HCT116 (cell line): ENCODE data around the gene TTC39C. TPM values are rescaled to one million over a fixed set of nuclear protein-coding genes. Genes with fewer than 3 reads are reported as not detected.

ENCODE experiments used
- ATAC-seq: fragments of 200-7000 bp; cut with Tn5 transposase; 2 replicates; pipeline ENCODE4 v1.9.1; 2020; ENCODE audit warnings: mild to moderate bottlenecking, moderate library complexity
- BruUV-seq: library from RNA; stranded (reverse); fragments of 400-500 nt; replicated peaks from 2 replicates; lab custom pipeline; 2021; lab: Mats Ljungman, UMichigan
- CTCF ChIA-PET: fragments of 300-600 bp; sonication (Branson Sonifier 250); formaldehyde crosslinking; loops from one replicate; lab custom pipeline; 2021; ENCODE audit warnings: antibody characterized with exemption; lab: Charles Lee
- POLR2A ChIA-PET: fragments of 300-600, 350-600 bp; sonication (Branson Sonifier 250); formaldehyde crosslinking; loops from one replicate; lab custom pipeline; 2021; ENCODE audit warnings: antibody characterized with exemption; lab: Charles Lee
- RAD21 ChIA-PET, 2 experiments: fragments of 300-600 bp; sonication (Branson Sonifier 250); formaldehyde crosslinking; loops; one replicate each; lab custom pipeline; 2023; ENCODE audit warnings: low total read pairs in 2 of 2; ENCODE audit not compliant: uncharacterized antibody in 2 of 2, unreplicated experiment in 2 of 2, low non-redundant PET in 1 of 2; lab: Charles Lee
- DNase-seq: peaks from one replicate; pipeline ENCODE4 v3.0.0-alpha.2; 2010; ENCODE audit warnings: low read depth, low spot score
- H2AFZ ChIP-seq: fragments of 200-600 bp; shearing (Covaris generic), sonication (generic); 2 replicates; pipeline ENCODE4 v1.6.1; 2017; ENCODE audit warnings: low read depth, mixed run types, mixed read lengths, antibody characterized with exemption, low read length; ENCODE audit not compliant: poor library complexity, severe bottlenecking
- H3K27ac ChIP-seq: 2 replicates; pipeline ENCODE4 v1.5.1; 2012; ENCODE audit warnings: low read depth, low read length
- H3K27me3 ChIP-seq: fragments of 200-600 bp; sonication (generic); 2 replicates; pipeline ENCODE4 v1.6.1; 2016; ENCODE audit warnings: mixed run types, low read length, mixed read lengths; ENCODE audit not compliant: insufficient read depth
- H3K36me3 ChIP-seq, 2 experiments: fragments of 200-500 bp in 1 of 2; fragments of 200-600 bp in 1 of 2; sonication (Bioruptor generic) in 1 of 2; sonication (generic) in 1 of 2; 2 replicates each; pipeline versions ENCODE4 v1.5.1 to v1.6.1; 2014 to 2016; ENCODE audit warnings: low read length in 2 of 2, inconsistent platforms in 1 of 2, mixed read lengths in 1 of 2, mixed run types in 1 of 2; ENCODE audit not compliant: insufficient read depth in 2 of 2, control insufficient read depth in 1 of 2
- H3K4me1 ChIP-seq, 2 experiments: fragments of 200-600 bp in 1 of 2; sonication (generic) in 1 of 2; 2 replicates each; pipeline versions ENCODE4 v1.5.1 to v1.6.1; 2012 to 2017; ENCODE audit warnings: low read length in 2 of 2, inconsistent platforms in 1 of 2, mild to moderate bottlenecking in 1 of 2, mixed read lengths in 1 of 2, mixed run types in 1 of 2, moderate library complexity in 1 of 2; ENCODE audit not compliant: insufficient read depth in 2 of 2, control insufficient read depth in 1 of 2
- H3K4me2 ChIP-seq: fragments of 200-600 bp; sonication (generic); 2 replicates; pipeline ENCODE4 v1.6.1; 2017; ENCODE audit warnings: mixed run types, low read length, mixed read lengths
- H3K4me3 ChIP-seq, 2 experiments: fragments of 200-600 bp in 1 of 2; sonication (generic) in 1 of 2; replicated peaks in 1 of 2; 2 replicates each; pipeline ENCODE4 v1.5.1; 2011 to 2016; ENCODE audit warnings: low read length in 2 of 2, control low read depth in 1 of 2, low read depth in 1 of 2, mild to moderate bottlenecking in 1 of 2, mixed read lengths in 1 of 2, mixed run types in 1 of 2
- H3K79me2 ChIP-seq: fragments of 200-600 bp; sonication (generic); 2 replicates; pipeline ENCODE4 v1.6.1; 2017; ENCODE audit warnings: mild to moderate bottlenecking, mixed run types, low read length, moderate library complexity, mixed read lengths; ENCODE audit not compliant: insufficient read depth
- H3K9ac ChIP-seq: fragments of 200-600 bp; sonication (generic); 2 replicates; pipeline ENCODE4 v1.6.1; 2016; ENCODE audit warnings: low read length, mixed read lengths
- H3K9me2 ChIP-seq: fragments of 200-600 bp; sonication (generic), shearing (Covaris generic); 2 replicates; pipeline ENCODE4 v1.6.1; 2017; ENCODE audit warnings: mixed run types, mild to moderate bottlenecking, moderate library complexity; ENCODE audit not compliant: insufficient read depth
- H3K9me3 ChIP-seq, 2 experiments: fragments of 200-500 bp in 1 of 2; fragments of 200-600 bp in 1 of 2; sonication (Bioruptor generic) in 1 of 2; sonication (generic) in 1 of 2; 2 replicates each; pipeline ENCODE4 v1.6.1; 2014 to 2017; ENCODE audit warnings: low read length in 2 of 2, mixed read lengths in 2 of 2, inconsistent platforms in 1 of 2, low read depth in 1 of 2, mild to moderate bottlenecking in 1 of 2, mixed run types in 1 of 2, moderate library complexity in 1 of 2; ENCODE audit not compliant: control insufficient read depth in 1 of 2, insufficient read depth in 1 of 2
- H4K20me1 ChIP-seq: fragments of 200-600 bp; sonication (generic), shearing (Covaris generic); 2 replicates; pipeline ENCODE4 v1.6.1; 2017; ENCODE audit warnings: mixed run types, mild to moderate bottlenecking, moderate library complexity; ENCODE audit not compliant: insufficient read depth
- SRF ChIP-seq: IDR thresholded peaks from 2 replicates; pipeline ENCODE4 v1.6.1; 2012; ENCODE audit warnings: low read depth
- YY1 ChIP-seq: IDR thresholded peaks from 2 replicates; pipeline ENCODE4 v1.6.1; 2011; ENCODE audit warnings: low read length, low read depth, moderate library complexity, mild to moderate bottlenecking; ENCODE audit not compliant: insufficient replicate concordance; ENCODE audit errors: extremely low read depth
- intact Hi-C: fragments of 100-400 bp; cut with micrococcal nuclease; formaldehyde crosslinking; loops from 2 replicates; pipeline ENCODE4 v1.10.0; 2022
- total RNA-seq: library from RNA; stranded (reverse); gene quantifications from one replicate; pipeline ENCODE4 v1.2.1, GENCODE V29; 2021; ENCODE audit not compliant: unreplicated experiment
- TF ChIP-seq, protein P1 (sequence below), 3 experiments: fragments of 200-600 bp in 1 of 3; sonication (generic) in 1 of 3; IDR thresholded peaks in 2 of 3; conservative IDR thresholded peaks in 1 of 3; 2 replicates each; pipeline ENCODE4 v1.5.1; 2012 to 2017; ENCODE audit warnings: low read depth in 2 of 3, low read length in 2 of 3, antibody characterized with exemption in 1 of 3, borderline replicate concordance in 1 of 3, control low read depth in 1 of 3, mild to moderate bottlenecking in 1 of 3, mixed read lengths in 1 of 3, mixed run types in 1 of 3, moderate library complexity in 1 of 3; ENCODE audit not compliant: insufficient read depth in 1 of 3
- TF ChIP-seq, protein P2 (sequence below): IDR thresholded peaks from 2 replicates; pipeline ENCODE4 v1.6.1; 2012; ENCODE audit warnings: low read depth

The TTC39C gene
- total RNA-seq, 1 experiment from 2014 or later, result 24.8 TPM

DNA sequence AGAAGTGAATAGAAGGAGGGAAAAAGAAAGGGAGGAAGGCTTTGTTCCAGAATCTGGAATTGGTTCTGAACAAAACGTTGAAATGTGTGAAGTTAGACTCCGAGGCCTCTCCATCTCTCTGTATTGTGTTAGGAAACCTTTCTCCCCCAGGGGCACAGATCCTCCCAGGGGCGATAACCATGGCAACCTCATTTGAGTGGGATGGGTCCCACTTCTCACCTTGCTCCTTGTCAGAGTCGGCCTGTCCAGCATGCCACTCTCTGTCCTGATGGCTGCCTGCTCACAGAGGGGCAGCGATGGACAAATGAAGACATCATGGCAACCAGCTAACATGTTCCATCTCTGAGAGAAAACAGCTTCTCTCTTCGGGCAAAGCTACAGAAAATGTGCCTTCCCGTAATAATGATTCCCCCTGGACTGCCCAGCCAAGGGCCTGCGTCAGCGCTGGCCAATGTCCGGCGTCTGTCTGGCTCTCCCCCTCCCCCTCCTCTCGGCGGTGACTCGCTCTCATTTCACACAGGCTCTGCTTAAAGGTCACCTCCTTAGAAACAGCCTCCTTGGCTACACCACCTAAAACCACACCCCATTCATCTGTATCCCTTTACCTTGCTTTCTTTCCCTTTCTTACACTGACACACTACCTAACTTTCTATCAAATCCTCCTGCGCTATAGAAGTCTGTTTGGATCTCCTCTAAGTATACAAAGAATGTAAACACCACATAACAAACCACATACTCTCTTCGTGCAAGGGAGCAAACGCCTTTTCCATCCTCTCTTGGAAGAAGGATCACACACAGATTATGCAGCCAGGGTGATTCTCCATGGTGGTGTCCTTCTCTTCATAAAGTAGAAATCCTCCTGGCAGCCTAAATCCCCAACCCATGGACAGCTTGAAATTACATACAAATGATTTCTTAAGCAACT is 32.1 kb upstream of the TTC39C start:
- no peak for ATAC-seq
- ChIA-PET RAD21 (no interaction called here), CTCF (no interaction called here), POLR2A (no interaction called here)
- peak overlapping the region; percentile 66 for H2AFZ ChIP-seq
- H3K27me3 ChIP-seq, result no peaks in the 10 kb centered on the region
- H3K4me2 ChIP-seq, result peak overlapping the region; percentile 16; the same call in 1 of the 2 replicates
- H4K20me1 ChIP-seq, result no peaks in the 10 kb centered on the region
- no peak overlapping the region for H3K4me3 ChIP-seq
- BruUV-seq, result no TSS peak
- TF ChIP-seq SRF, result no peak
- TF ChIP-seq, protein P1, sequence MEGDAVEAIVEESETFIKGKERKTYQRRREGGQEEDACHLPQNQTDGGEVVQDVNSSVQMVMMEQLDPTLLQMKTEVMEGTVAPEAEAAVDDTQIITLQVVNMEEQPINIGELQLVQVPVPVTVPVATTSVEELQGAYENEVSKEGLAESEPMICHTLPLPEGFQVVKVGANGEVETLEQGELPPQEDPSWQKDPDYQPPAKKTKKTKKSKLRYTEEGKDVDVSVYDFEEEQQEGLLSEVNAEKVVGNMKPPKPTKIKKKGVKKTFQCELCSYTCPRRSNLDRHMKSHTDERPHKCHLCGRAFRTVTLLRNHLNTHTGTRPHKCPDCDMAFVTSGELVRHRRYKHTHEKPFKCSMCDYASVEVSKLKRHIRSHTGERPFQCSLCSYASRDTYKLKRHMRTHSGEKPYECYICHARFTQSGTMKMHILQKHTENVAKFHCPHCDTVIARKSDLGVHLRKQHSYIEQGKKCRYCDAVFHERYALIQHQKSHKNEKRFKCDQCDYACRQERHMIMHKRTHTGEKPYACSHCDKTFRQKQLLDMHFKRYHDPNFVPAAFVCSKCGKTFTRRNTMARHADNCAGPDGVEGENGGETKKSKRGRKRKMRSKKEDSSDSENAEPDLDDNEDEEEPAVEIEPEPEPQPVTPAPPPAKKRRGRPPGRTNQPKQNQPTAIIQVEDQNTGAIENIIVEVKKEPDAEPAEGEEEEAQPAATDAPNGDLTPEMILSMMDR (IDR thresholded peaks at IDR 0.05 in 2 of 3, conservative IDR thresholded peaks at IDR 0.05 in 1 of 3; ENCODE audit: borderline replicate concordance in 1 of 3, insufficient read depth in 1 of 3, low read depth in 2 of 3, low read length in 2 of 3), result no peak
- H3K79me2 ChIP-seq, result no peaks in the 10 kb centered on the region
- no peak overlapping the region for H3K9ac ChIP-seq
- H3K36me3 ChIP-seq, result no peaks in the 10 kb centered on the region
- no peaks in the 10 kb centered on the region for H3K9me2 ChIP-seq
- no peaks in the 10 kb centered on the region for H3K9me3 ChIP-seq
- intact Hi-C loops, result no loop called here
- H3K4me1 ChIP-seq, result peaks cover 5 to 12% of the 10 kb centered on the region in 2 experiments; a peak in 3 of 4 replicates
- no peak for DNase-seq
- no peak overlapping the region for H3K27ac ChIP-seq

GRCh38 chr18:23983112-23983511 is 31.4 kb upstream of the TTC39C start:
- Histone ChIP-seq H2AFZ (no peak overlapping the region), H3K4me1 (peaks cover 5 to 12% of the 10 kb centered on the region in 2 experiments; a peak in 3 of 4 replicates), H3K4me2 (peak overlapping the region; percentile 16; the same call in 1 of the 2 replicates), H3K79me2 (no peaks in the 10 kb centered on the region), H3K27me3 (no peaks in the 10 kb centered on the region), H3K9me3 (no peaks in the 10 kb centered on the region), H3K9me2 (no peaks in the 10 kb centered on the region), H3K36me3 (no peaks in the 10 kb centered on the region), H3K27ac (no peak overlapping the region), H3K9ac (no peak overlapping the region), H4K20me1 (no peaks in the 10 kb centered on the region), H3K4me3 (no peak overlapping the region)
- TF ChIP-seq, protein P2, sequence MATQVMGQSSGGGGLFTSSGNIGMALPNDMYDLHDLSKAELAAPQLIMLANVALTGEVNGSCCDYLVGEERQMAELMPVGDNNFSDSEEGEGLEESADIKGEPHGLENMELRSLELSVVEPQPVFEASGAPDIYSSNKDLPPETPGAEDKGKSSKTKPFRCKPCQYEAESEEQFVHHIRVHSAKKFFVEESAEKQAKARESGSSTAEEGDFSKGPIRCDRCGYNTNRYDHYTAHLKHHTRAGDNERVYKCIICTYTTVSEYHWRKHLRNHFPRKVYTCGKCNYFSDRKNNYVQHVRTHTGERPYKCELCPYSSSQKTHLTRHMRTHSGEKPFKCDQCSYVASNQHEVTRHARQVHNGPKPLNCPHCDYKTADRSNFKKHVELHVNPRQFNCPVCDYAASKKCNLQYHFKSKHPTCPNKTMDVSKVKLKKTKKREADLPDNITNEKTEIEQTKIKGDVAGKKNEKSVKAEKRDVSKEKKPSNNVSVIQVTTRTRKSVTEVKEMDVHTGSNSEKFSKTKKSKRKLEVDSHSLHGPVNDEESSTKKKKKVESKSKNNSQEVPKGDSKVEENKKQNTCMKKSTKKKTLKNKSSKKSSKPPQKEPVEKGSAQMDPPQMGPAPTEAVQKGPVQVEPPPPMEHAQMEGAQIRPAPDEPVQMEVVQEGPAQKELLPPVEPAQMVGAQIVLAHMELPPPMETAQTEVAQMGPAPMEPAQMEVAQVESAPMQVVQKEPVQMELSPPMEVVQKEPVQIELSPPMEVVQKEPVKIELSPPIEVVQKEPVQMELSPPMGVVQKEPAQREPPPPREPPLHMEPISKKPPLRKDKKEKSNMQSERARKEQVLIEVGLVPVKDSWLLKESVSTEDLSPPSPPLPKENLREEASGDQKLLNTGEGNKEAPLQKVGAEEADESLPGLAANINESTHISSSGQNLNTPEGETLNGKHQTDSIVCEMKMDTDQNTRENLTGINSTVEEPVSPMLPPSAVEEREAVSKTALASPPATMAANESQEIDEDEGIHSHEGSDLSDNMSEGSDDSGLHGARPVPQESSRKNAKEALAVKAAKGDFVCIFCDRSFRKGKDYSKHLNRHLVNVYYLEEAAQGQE, result no peak
- TF ChIP-seq SRF (no peak), YY1 (no peak)
- TF ChIP-seq, protein P1 (IDR thresholded peaks at IDR 0.05 in 2 of 3, conservative IDR thresholded peaks at IDR 0.05 in 1 of 3; ENCODE audit: borderline replicate concordance in 1 of 3, insufficient read depth in 1 of 3, low read depth in 2 of 3, low read length in 2 of 3), result no peak
- ChIA-PET RAD21 (no interaction called here), POLR2A (no interaction called here), CTCF (no interaction called here)
- BruUV-seq, result no TSS peak
- DNase-seq (no peak), ATAC-seq (no peak)
- intact Hi-C loops, result no loop called here
